ENCODE results near the gene FRA10AC1. TPM values are rescaled to one million over a fixed set of nuclear protein-coding genes. Genes with fewer than 3 reads are reported as not detected.

Gene FRA10AC1
- total and polyA plus RNA-seq, 12 donors: 7.7 to 24.5 (median 15.5) TPM

DNA sequence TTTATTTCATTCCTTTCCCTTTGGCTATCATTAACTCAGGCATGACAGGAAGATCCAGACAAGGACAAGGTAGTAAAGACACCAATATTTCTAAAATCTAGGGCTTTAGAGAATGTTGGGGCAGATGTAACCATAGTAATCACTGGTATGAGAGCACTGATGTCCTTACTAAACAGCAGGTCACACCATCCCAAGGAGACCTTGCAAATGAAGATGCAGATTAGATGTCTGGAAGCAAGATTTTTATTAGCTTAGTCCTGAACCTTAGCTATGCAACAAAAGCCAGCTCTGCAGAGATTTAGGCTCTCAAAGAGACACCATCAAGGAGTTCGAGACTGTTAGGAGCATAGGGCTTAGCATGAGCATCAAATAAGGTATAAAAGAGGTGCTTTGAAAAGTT lies 23.6 kb upstream of the FRA10AC1 start:
- no peak overlapping the region for H3K27ac ChIP-seq
- TF ChIP-seq, protein P1, sequence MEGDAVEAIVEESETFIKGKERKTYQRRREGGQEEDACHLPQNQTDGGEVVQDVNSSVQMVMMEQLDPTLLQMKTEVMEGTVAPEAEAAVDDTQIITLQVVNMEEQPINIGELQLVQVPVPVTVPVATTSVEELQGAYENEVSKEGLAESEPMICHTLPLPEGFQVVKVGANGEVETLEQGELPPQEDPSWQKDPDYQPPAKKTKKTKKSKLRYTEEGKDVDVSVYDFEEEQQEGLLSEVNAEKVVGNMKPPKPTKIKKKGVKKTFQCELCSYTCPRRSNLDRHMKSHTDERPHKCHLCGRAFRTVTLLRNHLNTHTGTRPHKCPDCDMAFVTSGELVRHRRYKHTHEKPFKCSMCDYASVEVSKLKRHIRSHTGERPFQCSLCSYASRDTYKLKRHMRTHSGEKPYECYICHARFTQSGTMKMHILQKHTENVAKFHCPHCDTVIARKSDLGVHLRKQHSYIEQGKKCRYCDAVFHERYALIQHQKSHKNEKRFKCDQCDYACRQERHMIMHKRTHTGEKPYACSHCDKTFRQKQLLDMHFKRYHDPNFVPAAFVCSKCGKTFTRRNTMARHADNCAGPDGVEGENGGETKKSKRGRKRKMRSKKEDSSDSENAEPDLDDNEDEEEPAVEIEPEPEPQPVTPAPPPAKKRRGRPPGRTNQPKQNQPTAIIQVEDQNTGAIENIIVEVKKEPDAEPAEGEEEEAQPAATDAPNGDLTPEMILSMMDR (IDR thresholded peaks at IDR 0.05): no peak
- DNase-seq: no peak
- no peaks in the 10 kb centered on the region for H3K4me1 ChIP-seq
- H3K4me3 ChIP-seq: no peak overlapping the region
- 70 to 71% methylated on average over 1 of the region's 1 CpG for WGBS, 2 donors
- no peaks in the 10 kb centered on the region for H3K9me3 ChIP-seq
- intact Hi-C loops (cut with DNase I): no loop called here
- H3K27me3 ChIP-seq: peaks cover 0 to 39% (median 18%) of the 10 kb centered on the region in 7 donors
- ATAC-seq: no peak
- H3K36me3 ChIP-seq: no peaks in the 10 kb centered on the region

DNA sequence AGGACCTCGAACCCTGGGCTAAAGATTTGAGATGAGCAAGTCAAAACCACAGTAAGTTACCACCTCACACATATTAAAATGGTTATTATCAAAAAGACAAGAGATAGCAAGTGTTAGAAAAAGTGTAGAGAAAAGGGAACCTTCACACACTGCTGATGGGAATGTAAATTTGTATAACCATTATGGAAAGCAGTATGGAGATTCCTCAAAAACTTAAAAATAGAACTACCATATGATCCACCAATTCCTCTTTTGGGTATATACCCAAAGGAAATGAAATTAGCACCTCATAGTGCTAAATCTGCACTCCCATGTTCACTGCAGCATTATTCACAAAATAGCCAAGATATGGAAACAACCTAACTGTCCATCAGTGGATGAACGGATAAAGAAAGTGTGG lies 20.8 kb upstream of the FRA10AC1 start:
- intact Hi-C loops (cut with DNase I): no loop called here
- Histone ChIP-seq H3K4me3 (no peak overlapping the region), H3K9me3 (no peaks in the 10 kb centered on the region), H3K4me1 (no peaks in the 10 kb centered on the region), H3K27me3 (peaks cover 0 to 37% (median 21%) of the 10 kb centered on the region in 7 donors), H3K27ac (no peak overlapping the region), H3K36me3 (no peaks in the 10 kb centered on the region)
- 82 to 86% methylated on average over 2 of the region's 2 CpGs for WGBS, 2 donors
- DNase-seq (no peak), ATAC-seq (no peak)
- TF ChIP-seq, protein P1 (IDR thresholded peaks at IDR 0.05): no peak

DNA sequence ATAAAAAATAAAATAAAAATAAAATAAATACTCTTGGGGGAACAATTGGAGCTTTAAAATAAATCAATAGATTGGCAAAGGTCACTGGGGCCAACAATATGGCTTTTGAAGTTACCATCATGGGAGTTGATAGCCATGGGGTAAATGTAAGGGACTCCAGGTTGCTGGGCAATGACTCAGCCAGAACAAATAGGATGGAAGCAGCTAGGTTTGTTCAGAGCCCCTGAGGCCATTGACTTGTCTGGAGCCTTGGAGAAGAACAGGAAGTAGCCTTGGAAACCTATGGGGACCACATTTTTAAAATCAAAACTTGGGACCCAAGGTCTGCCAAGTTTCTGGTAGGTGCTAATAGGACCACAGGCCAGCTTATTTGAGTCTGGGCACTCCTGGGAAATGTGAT lies 20.2 kb upstream of the FRA10AC1 start:
- no peak for ATAC-seq
- no peaks in the 10 kb centered on the region for H3K36me3 ChIP-seq
- H3K27ac ChIP-seq: no peak overlapping the region
- TF ChIP-seq, protein P1 (IDR thresholded peaks at IDR 0.05): no peak
- intact Hi-C loops (cut with DNase I): no loop called here
- DNase-seq: no peak
- H3K27me3 ChIP-seq: peaks cover 0 to 34% (median 16%) of the 10 kb centered on the region in 7 donors
- no peaks in the 10 kb centered on the region for H3K9me3 ChIP-seq
- H3K4me1 ChIP-seq: no peaks in the 10 kb centered on the region
- no peak overlapping the region for H3K4me3 ChIP-seq

DNA sequence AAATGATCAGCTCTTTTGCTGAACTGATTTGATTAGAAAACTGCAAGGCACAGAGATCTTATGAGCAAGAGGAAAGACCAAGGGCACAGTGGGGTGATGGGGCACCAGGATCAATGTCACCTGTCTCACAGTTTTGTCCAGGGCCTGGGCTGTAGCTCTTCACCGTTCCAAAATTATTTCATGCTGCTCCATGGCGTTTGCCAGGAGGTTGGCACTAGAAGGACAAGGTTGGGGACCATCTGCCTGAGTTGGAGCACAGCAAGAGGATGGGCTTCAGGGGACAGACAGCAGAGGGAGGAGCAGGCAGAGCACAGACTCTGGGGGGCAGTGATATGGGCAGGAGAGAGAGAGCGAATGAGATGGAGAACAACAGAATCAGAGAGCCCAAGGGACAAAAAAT lies 17.5 kb upstream of the FRA10AC1 start:
- H3K27me3 ChIP-seq: peaks cover 0 to 30% (median 8%) of the 10 kb centered on the region in 7 donors
- TF ChIP-seq, protein P1 (IDR thresholded peaks at IDR 0.05): no peak
- H3K27ac ChIP-seq: no peak overlapping the region
- no peak for DNase-seq
- H3K4me3 ChIP-seq: no peak overlapping the region
- H3K36me3 ChIP-seq: no peaks in the 10 kb centered on the region
- H3K4me1 ChIP-seq: no peaks in the 10 kb centered on the region
- H3K9me3 ChIP-seq: no peaks in the 10 kb centered on the region
- ATAC-seq: no peak
- 65 to 68% methylated on average over 3 of the region's 3 CpGs for WGBS, 2 donors
- intact Hi-C loops (cut with DNase I): no loop called here
